Ovary (tissue), 3 donors: ENCODE measurements around the gene DISP1.

Experiments
- EP300 ChIP-seq: sonication (generic); formaldehyde crosslinking; IDR thresholded peaks from one replicate; pipeline ENCODE4 v1.6.1; 2017; ENCODE audit warnings: antibody characterized with exemption
- POLR2A ChIP-seq: fragments of 450-650 bp; IDR thresholded peaks from one replicate; pipeline ENCODE4 v1.6.1; 2017; ENCODE audit warnings: antibody characterized with exemption, mild to moderate bottlenecking, moderate library complexity
- TF ChIP-seq, protein P1 (sequence below), 3 donors: fragments of 450-650 bp in 2 of 3; fragments of 200-600 bp in 1 of 3; IDR thresholded peaks; one replicate each; pipeline versions ENCODE4 v1.5.1 to v1.8.0; 2016 to 2022; ENCODE audit warnings: antibody characterized with exemption in 3 of 3, mild to moderate bottlenecking in 1 of 3
- donor health status: DM: no; HTN: no; CAD: no.

DNA sequence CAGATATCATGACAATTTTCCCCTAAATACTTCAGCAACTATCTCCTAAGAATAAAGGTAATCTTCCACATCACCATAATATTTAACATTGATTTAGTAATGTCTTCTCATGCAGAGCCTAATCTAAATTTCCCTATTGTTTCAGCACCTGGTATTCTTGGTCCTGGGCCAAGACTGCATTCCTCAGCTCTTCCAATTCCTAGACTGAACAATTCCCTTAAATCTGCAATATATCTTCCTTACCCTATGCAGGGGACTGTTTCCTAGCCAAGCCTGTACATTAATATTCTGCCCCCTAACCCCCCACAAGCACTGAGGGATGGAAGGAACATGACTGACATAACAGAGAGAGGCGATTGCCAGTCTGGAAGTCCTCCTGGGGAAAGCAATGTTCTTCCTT, 28.7 kb upstream of the DISP1 start:
- TF ChIP-seq POLR2A (no peak), EP300 (no peak)
- TF ChIP-seq, protein P1, sequence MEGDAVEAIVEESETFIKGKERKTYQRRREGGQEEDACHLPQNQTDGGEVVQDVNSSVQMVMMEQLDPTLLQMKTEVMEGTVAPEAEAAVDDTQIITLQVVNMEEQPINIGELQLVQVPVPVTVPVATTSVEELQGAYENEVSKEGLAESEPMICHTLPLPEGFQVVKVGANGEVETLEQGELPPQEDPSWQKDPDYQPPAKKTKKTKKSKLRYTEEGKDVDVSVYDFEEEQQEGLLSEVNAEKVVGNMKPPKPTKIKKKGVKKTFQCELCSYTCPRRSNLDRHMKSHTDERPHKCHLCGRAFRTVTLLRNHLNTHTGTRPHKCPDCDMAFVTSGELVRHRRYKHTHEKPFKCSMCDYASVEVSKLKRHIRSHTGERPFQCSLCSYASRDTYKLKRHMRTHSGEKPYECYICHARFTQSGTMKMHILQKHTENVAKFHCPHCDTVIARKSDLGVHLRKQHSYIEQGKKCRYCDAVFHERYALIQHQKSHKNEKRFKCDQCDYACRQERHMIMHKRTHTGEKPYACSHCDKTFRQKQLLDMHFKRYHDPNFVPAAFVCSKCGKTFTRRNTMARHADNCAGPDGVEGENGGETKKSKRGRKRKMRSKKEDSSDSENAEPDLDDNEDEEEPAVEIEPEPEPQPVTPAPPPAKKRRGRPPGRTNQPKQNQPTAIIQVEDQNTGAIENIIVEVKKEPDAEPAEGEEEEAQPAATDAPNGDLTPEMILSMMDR (IDR thresholded peaks at IDR 0.05), result no peak
